Measurements from ENCODE around the gene PLCD3. TPM values are rescaled to one million over a fixed set of nuclear protein-coding genes. Genes with fewer than 3 reads are reported as not detected.

PLCD3 gene
- total and polyA plus RNA-seq, 9 of the 15 experiments (the other 6 are each of a cell fraction or from before 2014, with no cell fraction given) = 0.20 to 22.6 (median 7.5) TPM

- peak; percentile 79; the same call in 1 of the 2 replicates for TF ChIP-seq HDGF (IDR thresholded peaks at IDR 0.05)
- TF ChIP-seq, protein P1, sequence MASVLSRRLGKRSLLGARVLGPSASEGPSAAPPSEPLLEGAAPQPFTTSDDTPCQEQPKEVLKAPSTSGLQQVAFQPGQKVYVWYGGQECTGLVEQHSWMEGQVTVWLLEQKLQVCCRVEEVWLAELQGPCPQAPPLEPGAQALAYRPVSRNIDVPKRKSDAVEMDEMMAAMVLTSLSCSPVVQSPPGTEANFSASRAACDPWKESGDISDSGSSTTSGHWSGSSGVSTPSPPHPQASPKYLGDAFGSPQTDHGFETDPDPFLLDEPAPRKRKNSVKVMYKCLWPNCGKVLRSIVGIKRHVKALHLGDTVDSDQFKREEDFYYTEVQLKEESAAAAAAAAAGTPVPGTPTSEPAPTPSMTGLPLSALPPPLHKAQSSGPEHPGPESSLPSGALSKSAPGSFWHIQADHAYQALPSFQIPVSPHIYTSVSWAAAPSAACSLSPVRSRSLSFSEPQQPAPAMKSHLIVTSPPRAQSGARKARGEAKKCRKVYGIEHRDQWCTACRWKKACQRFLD (CRISPR knock-in tag; IDR thresholded peaks at IDR 0.05) = peak; percentile 35; the same call in 1 of the 2 replicates
- no peak for TF ChIP-seq ZBTB26 (CRISPR knock-in tag; IDR thresholded peaks at IDR 0.05)
- TF ChIP-seq, protein P2, sequence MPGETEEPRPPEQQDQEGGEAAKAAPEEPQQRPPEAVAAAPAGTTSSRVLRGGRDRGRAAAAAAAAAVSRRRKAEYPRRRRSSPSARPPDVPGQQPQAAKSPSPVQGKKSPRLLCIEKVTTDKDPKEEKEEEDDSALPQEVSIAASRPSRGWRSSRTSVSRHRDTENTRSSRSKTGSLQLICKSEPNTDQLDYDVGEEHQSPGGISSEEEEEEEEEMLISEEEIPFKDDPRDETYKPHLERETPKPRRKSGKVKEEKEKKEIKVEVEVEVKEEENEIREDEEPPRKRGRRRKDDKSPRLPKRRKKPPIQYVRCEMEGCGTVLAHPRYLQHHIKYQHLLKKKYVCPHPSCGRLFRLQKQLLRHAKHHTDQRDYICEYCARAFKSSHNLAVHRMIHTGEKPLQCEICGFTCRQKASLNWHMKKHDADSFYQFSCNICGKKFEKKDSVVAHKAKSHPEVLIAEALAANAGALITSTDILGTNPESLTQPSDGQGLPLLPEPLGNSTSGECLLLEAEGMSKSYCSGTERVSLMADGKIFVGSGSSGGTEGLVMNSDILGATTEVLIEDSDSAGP (CRISPR knock-in tag; IDR thresholded peaks at IDR 0.05) = no peak
- peak; percentile 53; the same call in 1 of the 2 replicates for TF ChIP-seq KAT8 (IDR thresholded peaks at IDR 0.05; ENCODE audit: low read depth)
- no peak for TF ChIP-seq ZNF780A (CRISPR knock-in tag; IDR thresholded peaks at IDR 0.05)
- TF ChIP-seq, protein P3, sequence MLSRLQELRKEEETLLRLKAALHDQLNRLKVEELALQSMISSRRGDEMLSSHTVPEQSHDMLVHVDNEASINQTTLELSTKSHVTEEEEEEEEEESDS (CRISPR knock-in tag; IDR thresholded peaks at IDR 0.05) = no peak
- TF ChIP-seq ZNF41 (CRISPR knock-in tag; conservative IDR thresholded peaks at IDR 0.05) = no peak
- no peak for TF ChIP-seq MAFF (IDR thresholded peaks at IDR 0.05; ENCODE audit: low read length)
- TF ChIP-seq, protein P4, sequence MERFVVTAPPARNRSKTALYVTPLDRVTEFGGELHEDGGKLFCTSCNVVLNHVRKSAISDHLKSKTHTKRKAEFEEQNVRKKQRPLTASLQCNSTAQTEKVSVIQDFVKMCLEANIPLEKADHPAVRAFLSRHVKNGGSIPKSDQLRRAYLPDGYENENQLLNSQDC (CRISPR knock-in tag; IDR thresholded peaks at IDR 0.05) = no peak
- no peak for TF ChIP-seq GMEB1 (CRISPR knock-in tag; IDR thresholded peaks at IDR 0.05)
- peak; percentile 24; the same call in 1 of the 2 replicates for TF ChIP-seq NKRF (IDR thresholded peaks at IDR 0.05; ENCODE audit: borderline replicate concordance)
- TF ChIP-seq, protein P5, sequence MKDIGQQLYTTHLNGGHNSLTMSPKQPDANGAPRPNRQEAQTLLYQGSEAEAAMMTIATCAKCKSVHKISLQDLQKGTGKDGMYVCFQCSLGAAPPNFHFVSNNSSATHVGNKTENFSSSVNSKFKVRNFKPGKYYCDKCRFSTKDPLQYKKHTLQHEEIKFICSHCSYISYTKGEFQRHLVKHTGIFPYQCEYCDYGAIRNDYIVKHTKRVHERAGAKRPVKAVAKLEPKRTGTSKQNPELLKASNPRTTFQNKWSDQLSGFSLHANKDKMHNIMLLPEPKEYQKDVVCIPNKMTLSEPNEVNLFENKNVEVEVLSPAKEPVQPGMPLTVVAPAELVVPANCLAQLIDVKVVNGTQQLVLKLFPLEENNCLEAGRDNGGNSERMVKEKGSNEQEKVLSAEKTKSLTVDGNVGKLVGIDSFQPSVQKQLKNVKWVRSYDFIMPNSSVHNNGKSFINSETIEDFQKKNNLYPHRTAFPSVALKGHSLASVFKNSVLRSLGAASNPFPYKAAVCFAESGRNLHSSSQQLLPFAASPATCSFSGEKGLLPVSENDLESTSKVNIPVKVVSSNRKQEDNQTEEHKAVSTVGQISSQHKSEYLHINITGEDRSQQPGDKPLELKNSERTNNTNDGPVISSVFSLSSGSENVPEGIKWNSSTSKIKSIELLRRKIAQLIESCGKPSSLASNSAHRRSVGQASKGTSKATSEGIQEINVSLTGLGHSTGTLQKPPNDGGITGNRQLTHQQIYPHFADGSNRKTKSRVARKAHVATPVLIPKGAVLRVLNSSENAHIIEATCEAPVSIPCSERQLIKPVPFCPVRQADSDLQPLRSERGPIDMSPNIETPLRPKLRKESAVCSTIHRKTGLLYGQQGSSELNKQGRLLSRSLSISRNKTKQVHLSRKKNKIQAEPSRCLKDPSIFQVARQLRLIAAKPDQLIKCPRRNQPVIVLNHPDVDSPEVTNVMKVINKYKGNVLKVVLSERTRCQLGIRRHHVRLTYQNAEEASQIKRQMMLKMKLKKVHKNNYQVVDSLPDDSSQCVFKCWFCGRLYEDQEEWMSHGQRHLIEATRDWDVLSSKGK (CRISPR knock-in tag; IDR thresholded peaks at IDR 0.05) = no peak
- no peak for TF ChIP-seq HSF4 (CRISPR knock-in tag; IDR thresholded peaks at IDR 0.05; ENCODE audit: borderline replicate concordance)
- no peak for TF ChIP-seq ZNF274 (IDR thresholded peaks at IDR 0.05; ENCODE audit: borderline replicate concordance, low read depth, low read length)
Measured at GRCh38 chr17:45162025-45162687, 29.8 kb upstream of the PLCD3 start (continued).

Measured in K562 (cell line).